SK-N-SH (cell line): Measurements from ENCODE around the gene MAML3. TPM values are rescaled to one million over a fixed set of nuclear protein-coding genes. Genes with fewer than 3 reads are reported as not detected.
A peak's percentile ranks its signal among the peaks of the same experiment; 100 is the strongest.

ENCODE experiments used
- CTCF ChIA-PET: fragments of 300-600, 350-600 bp; formaldehyde crosslinking; extraction: SDS; loops from one replicate; lab custom pipeline; 2021; lab: Yijun Ruan, JAX
- POLR2A ChIA-PET: fragments of 350-600 bp; sonication (Branson Sonifier 250); formaldehyde crosslinking; extraction: SDS; loops from one replicate; lab custom pipeline; 2020; ENCODE audit warnings: antibody characterized with exemption, inconsistent platforms; lab: Yijun Ruan, JAX
- DNase-seq: peaks from one replicate; pipeline ENCODE4 v3.0.0; 2012
- H2AFZ ChIP-seq: fragments of 200-600 bp; sonication (generic); 2 replicates; pipeline ENCODE4 v1.8.1; 2016; ENCODE audit warnings: antibody characterized with exemption, mild to moderate bottlenecking, low read depth
- H3F3A ChIP-seq: fragments of 200-600 bp; sonication (generic); replicated peaks from 2 replicates; pipeline ENCODE3; 2016; ENCODE audit warnings: antibody characterized with exemption, mild to moderate bottlenecking; ENCODE audit not compliant: insufficient read depth
- H3K27ac ChIP-seq, 2 experiments: fragments of 200-500 bp in 1 of 2; fragments of 200-600 bp in 1 of 2; sonication (Bioruptor generic) in 1 of 2; sonication (generic), shearing (Covaris generic) in 1 of 2; 2 replicates each; pipeline versions ENCODE4 v1.5.1 to v1.6.1; 2014 to 2016; ENCODE audit warnings: low read depth in 2 of 2, inconsistent platforms in 1 of 2, low read length in 1 of 2, mild to moderate bottlenecking in 1 of 2, mixed read lengths in 1 of 2
- H3K27me3 ChIP-seq: fragments of 200-600 bp; sonication (generic), shearing (Covaris generic); 2 replicates; pipeline ENCODE4 v1.6.1; 2016; ENCODE audit warnings: mixed run types; ENCODE audit not compliant: insufficient read depth
- H3K36me3 ChIP-seq, 2 experiments: fragments of 200-500 bp in 1 of 2; fragments of 200-600 bp in 1 of 2; sonication (Bioruptor generic) in 1 of 2; sonication (generic) in 1 of 2; replicated peaks in 1 of 2; 2 replicates each; pipeline versions ENCODE3 to v1.5.1; 2014 to 2016; ENCODE audit warnings: low read length in 1 of 2, mild to moderate bottlenecking in 1 of 2; ENCODE audit not compliant: insufficient read depth in 2 of 2, control insufficient read depth in 1 of 2
- H3K4me1 ChIP-seq, 2 experiments: fragments of 200-500 bp in 1 of 2; fragments of 200-600 bp in 1 of 2; sonication (Bioruptor generic) in 1 of 2; sonication (generic), shearing (Covaris generic) in 1 of 2; 2 replicates each; pipeline versions ENCODE4 v1.5.1 to v1.6.1; 2014 to 2016; ENCODE audit warnings: low read depth in 1 of 2, low read length in 1 of 2, mixed run types in 1 of 2; ENCODE audit not compliant: insufficient read depth in 2 of 2, control insufficient read depth in 1 of 2
- H3K4me2 ChIP-seq: fragments of 200-600 bp; sonication (generic), shearing (Covaris generic); 2 replicates; pipeline ENCODE4 v1.6.1; 2017; ENCODE audit warnings: mixed run types
- H3K4me3 ChIP-seq, 2 experiments: fragments of 200-500 bp in 1 of 2; fragments of 200-600 bp in 1 of 2; sonication (Bioruptor generic) in 1 of 2; sonication (generic), shearing (Covaris generic) in 1 of 2; 2 replicates each; pipeline versions ENCODE4 v1.5.1 to v1.8.1; 2014 to 2016; ENCODE audit warnings: low read depth in 2 of 2, inconsistent platforms in 1 of 2, low read length in 1 of 2, mild to moderate bottlenecking in 1 of 2, mixed read lengths in 1 of 2, moderate library complexity in 1 of 2
- H3K79me2 ChIP-seq: fragments of 200-600 bp; sonication (generic); 2 replicates; pipeline ENCODE4 v1.8.1; 2017; ENCODE audit warnings: mild to moderate bottlenecking; ENCODE audit not compliant: insufficient read depth
- H3K9ac ChIP-seq: fragments of 200-600 bp; sonication (generic); 2 replicates; pipeline ENCODE4 v1.6.1; 2017; ENCODE audit warnings: mixed run types
- H3K9me2 ChIP-seq: fragments of 200-600 bp; sonication (generic); 2 replicates; pipeline ENCODE4 v1.6.1; 2017; ENCODE audit warnings: mixed run types
- H3K9me3 ChIP-seq: fragments of 200-600 bp; sonication (generic); 2 replicates; pipeline ENCODE4 v1.6.1; 2017; ENCODE audit warnings: mixed run types, mild to moderate bottlenecking, moderate library complexity
- H4K20me1 ChIP-seq: fragments of 200-600 bp; sonication (generic); 2 replicates; pipeline ENCODE4 v1.6.1; 2017; ENCODE audit warnings: mild to moderate bottlenecking, mixed run types; ENCODE audit not compliant: insufficient read depth
- CHD2 ChIP-seq: fragments of 150-350 bp; IDR thresholded peaks from 2 replicates; pipeline ENCODE4 v1.6.1; 2018; ENCODE audit warnings: low read length; ENCODE audit not compliant: partially characterized antibody
- EP300 ChIP-seq, 2 experiments: IDR thresholded peaks; 2 replicates each; pipeline versions ENCODE4 v1.4.0 to v1.6.1; 2012; ENCODE audit warnings: borderline replicate concordance in 1 of 2, low read depth in 1 of 2, low read length in 1 of 2
- EZH2phosphoT487 ChIP-seq: fragments of 200-600 bp; sonication (generic); IDR thresholded peaks from 2 replicates; pipeline ENCODE4 v1.6.1; 2017; ENCODE audit warnings: low read depth, mixed run types, mild to moderate bottlenecking, antibody characterized with exemption, moderate library complexity, borderline replicate concordance
- FOSL2 ChIP-seq: IDR thresholded peaks from 2 replicates; pipeline ENCODE4 v1.4.0; 2012; ENCODE audit warnings: low read depth, mild to moderate bottlenecking, moderate library complexity, borderline replicate concordance
- FOXM1 ChIP-seq: IDR thresholded peaks from 2 replicates; pipeline ENCODE4 v1.4.0; 2012; ENCODE audit warnings: low read depth, mild to moderate bottlenecking
- JUND ChIP-seq: IDR thresholded peaks from 2 replicates; pipeline ENCODE4 v1.4.0; 2012
- NFIC ChIP-seq: IDR thresholded peaks from 2 replicates; pipeline ENCODE4 v1.4.0; 2012; ENCODE audit warnings: borderline replicate concordance
- NRF1 ChIP-seq: IDR thresholded peaks from 2 replicates; pipeline ENCODE4 v1.6.1; 2012; ENCODE audit warnings: low read depth, mild to moderate bottlenecking, low read length
- PBX3 ChIP-seq: IDR thresholded peaks from 2 replicates; pipeline ENCODE4; 2012
- RAD21 ChIP-seq: IDR thresholded peaks from 2 replicates; pipeline ENCODE4 v1.6.1; 2012; ENCODE audit warnings: mild to moderate bottlenecking, low read length
- RCOR1 ChIP-seq: fragments of 150-350 bp; IDR thresholded peaks from 2 replicates; pipeline ENCODE4 v1.6.1; 2017; ENCODE audit warnings: antibody characterized with exemption, low read length
- SIN3A ChIP-seq: IDR thresholded peaks from 2 replicates; pipeline ENCODE4 v1.6.1; 2012; ENCODE audit warnings: low read depth, mild to moderate bottlenecking, low read length, moderate library complexity, borderline replicate concordance
- TCF12 ChIP-seq: IDR thresholded peaks from 2 replicates; pipeline ENCODE4 v1.4.0; 2012
- TEAD4 ChIP-seq: IDR thresholded peaks from 2 replicates; pipeline ENCODE4 v1.4.0; 2012; ENCODE audit warnings: mild to moderate bottlenecking, borderline replicate concordance; ENCODE audit not compliant: insufficient read depth
- USF1 ChIP-seq: IDR thresholded peaks from 2 replicates; pipeline ENCODE4 v1.4.0; 2012; ENCODE audit warnings: low read depth, borderline replicate concordance
- YY1 ChIP-seq: IDR thresholded peaks from 2 replicates; pipeline ENCODE4 v1.4.0; 2012; ENCODE audit warnings: low read depth, mild to moderate bottlenecking
- ZBTB33 ChIP-seq: IDR thresholded peaks from 2 replicates; pipeline ENCODE4 v1.4.0; 2012; ENCODE audit warnings: low read depth, borderline replicate concordance
- WGBS: methylation state at CpG from one replicate; pipeline ENCODE4 v1.1.6; 2017; ENCODE audit warnings: low lambda C conversion rate; 5-methylcytosine and 5-hydroxymethylcytosine counted together
- polyA plus RNA-seq, 3 experiments: library from polyadenylated mRNA; depleted of rRNA; stranded (reverse); fragments of >200 nt; gene quantifications; 2 replicates each; pipeline ENCODE4 v1.2.3, GENCODE V29; 2012
- TF ChIP-seq, protein P1 (sequence below): IDR thresholded peaks from 2 replicates; pipeline ENCODE4 v1.4.0; 2012; ENCODE audit warnings: low read depth

The MAML3 gene
- polyA plus RNA-seq, 1 of the 3 experiments (the other 2 are of a cell fraction): 5.3 TPM

GRCh38 chr4:140136509-140136908 lies 17.5 kb downstream of the MAML3 start:
- Histone ChIP-seq H3K9me2 (no peaks in the 10 kb centered on the region), H4K20me1 (no peaks in the 10 kb centered on the region), H3K9me3 (no peaks in the 10 kb centered on the region), H3K79me2 (peaks cover 12% of the 10 kb centered on the region), H3K9ac (no peak overlapping the region), H3K4me3 (no peak overlapping the region), H3F3A (peaks cover 9% of the 10 kb centered on the region), H3K27me3 (no peaks in the 10 kb centered on the region), H3K27ac (peak overlapping the region; percentile 26 to 99; a peak in 3 of 4 replicates), H2AFZ (no peak overlapping the region), H3K36me3 (no peaks in the 10 kb centered on the region), H3K4me1 (peaks cover 21 to 37% of the 10 kb centered on the region in 2 experiments), H3K4me2 (0 out of 2 replicates have a peak overlapping the region, but pooled peaks have one; percentile 52)
- WGBS: 61% methylated on average over 4 of the region's 4 CpGs
- TF ChIP-seq JUND: peak; percentile 64
- TF ChIP-seq FOSL2: peak; percentile 78; the same call in 1 of the 2 replicates
- no peak for TF ChIP-seq RCOR1
- no peak for TF ChIP-seq USF1
- TF ChIP-seq EZH2phosphoT487: no peak
- no peak for TF ChIP-seq RAD21
- TF ChIP-seq CHD2: no peak
- no peak for DNase-seq
- POLR2A ChIA-PET: interaction anchor here (0.8 to 1.5 kb wide), 4 partner anchors 14 to 250 kb away, joined by 3 to 7 read pairs (median 4); no protein-coding TSS in a partner anchor
- CTCF ChIA-PET: interaction anchor here (0.8 to 1.2 kb wide), 2 partner anchors 8 to 117 kb away, joined by 3 read pairs; no protein-coding TSS in a partner anchor

DNA sequence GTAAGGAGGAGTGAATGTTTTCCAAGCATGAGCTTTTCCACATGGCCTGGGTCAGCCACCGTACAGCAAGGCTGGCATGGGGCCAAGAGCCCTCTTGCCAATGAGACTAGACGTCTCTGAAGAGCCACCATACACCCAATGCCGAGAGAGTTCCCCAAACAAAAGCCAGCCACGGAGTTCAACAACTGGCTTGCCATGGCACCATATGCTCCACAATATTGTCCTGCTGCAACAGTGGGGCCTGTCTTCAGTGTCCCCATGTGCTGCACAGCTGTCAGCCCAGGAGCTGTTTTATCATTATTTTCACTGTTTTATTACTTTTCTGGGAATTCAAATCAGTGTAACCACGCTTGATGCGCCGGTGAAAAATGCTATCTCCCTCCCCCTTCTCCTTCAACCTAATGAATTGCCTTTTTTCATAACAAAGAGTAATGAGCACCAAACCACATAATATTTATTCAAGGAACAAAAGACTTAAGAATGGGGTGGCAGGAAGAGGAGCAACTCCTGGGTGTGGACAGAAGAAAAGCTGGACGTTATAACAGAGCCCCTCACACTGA lies 18.4 kb downstream of the MAML3 start:
- CTCF ChIA-PET: interaction anchor here (0.8 to 1.6 kb wide), 7 partner anchors 9 to 195 kb away, joined by 3 to 6 read pairs (median 3); no protein-coding TSS in a partner anchor
- Histone ChIP-seq H3K27ac (peak overlapping the region; percentile 26 to 99; a peak in 3 of 4 replicates), H3K9me2 (no peaks in the 10 kb centered on the region), H3K36me3 (no peaks in the 10 kb centered on the region), H3K4me1 (peaks cover 21 to 45% of the 10 kb centered on the region in 2 experiments), H3K27me3 (no peaks in the 10 kb centered on the region), H3K4me2 (peak overlapping the region; percentile 52), H3K9me3 (no peaks in the 10 kb centered on the region), H3K4me3 (peak overlapping the region in 1 of 2 experiments; percentile 17; a peak in 1 of 4 replicates), H4K20me1 (no peaks in the 10 kb centered on the region), H3F3A (peaks cover 9% of the 10 kb centered on the region), H3K79me2 (peaks cover 12% of the 10 kb centered on the region), H3K9ac (no peak overlapping the region), H2AFZ (peak overlapping the region; percentile 26; the same call in 1 of the 2 replicates)
- DNase-seq: peak; percentile 84
- POLR2A ChIA-PET: interaction anchor here (0.8 to 1.5 kb wide), 8 partner anchors 11 to 249 kb away, joined by 3 to 7 read pairs (median 4); no protein-coding TSS in a partner anchor
- 24% methylated on average over 8 of the region's 8 CpGs for WGBS
- TF ChIP-seq TEAD4 (no peak), CHD2 (peak; percentile 69), EP300 (IDR thresholded peaks at IDR 0.05; ENCODE audit: borderline replicate concordance in 1 of 2, low read depth in 1 of 2, low read length in 1 of 2) (peak in 1 of 2 experiments; percentile 83; a peak in 1 of 4 replicates), ZBTB33 (no peak), NFIC (peak; percentile 89), RAD21 (peak; percentile 33), JUND (no peak), FOXM1 (no peak), RCOR1 (peak; percentile 69; the same call in 1 of the 2 replicates), TCF12 (peak; percentile 69), NRF1 (no peak), SIN3A (peak; percentile 50; the same call in 1 of the 2 replicates), YY1 (no peak), PBX3 (peak; percentile 72)
- TF ChIP-seq, protein P1, sequence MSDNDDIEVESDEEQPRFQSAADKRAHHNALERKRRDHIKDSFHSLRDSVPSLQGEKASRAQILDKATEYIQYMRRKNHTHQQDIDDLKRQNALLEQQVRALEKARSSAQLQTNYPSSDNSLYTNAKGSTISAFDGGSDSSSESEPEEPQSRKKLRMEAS: peak; percentile 62; the same call in 1 of the 2 replicates
